CMK (cell line): ENCODE data around the gene CRB2.

Source experiments
- DNase-seq: peaks from one replicate; pipeline ENCODE4 v3.0.0-alpha.2; 2010; ENCODE audit warnings: low read depth

The CRB2 gene

GRCh38 chr9:123402981-123403509 is 47.0 kb downstream of the CRB2 start:
- no peak for DNase-seq

DNA sequence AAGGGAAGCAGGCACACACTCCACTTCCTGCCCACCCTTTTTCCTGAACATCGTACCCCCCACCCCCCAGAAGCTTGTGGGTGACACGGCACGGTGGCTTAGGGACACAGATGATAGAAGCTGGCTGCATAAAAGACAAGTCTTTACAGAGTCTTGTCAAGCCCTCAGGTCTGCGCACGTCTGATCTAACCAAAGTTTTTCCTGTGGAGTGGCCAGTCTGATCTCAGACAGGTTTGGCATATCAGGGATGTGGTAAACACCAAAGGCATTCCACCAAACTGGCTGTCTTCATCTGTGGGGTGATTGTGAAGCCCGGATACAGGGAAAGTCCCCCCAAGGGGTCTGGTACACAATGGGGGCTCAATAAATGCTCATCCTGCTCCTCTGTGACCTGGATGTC is 50.0 kb downstream of the CRB2 start:
- no peak for DNase-seq

DNA sequence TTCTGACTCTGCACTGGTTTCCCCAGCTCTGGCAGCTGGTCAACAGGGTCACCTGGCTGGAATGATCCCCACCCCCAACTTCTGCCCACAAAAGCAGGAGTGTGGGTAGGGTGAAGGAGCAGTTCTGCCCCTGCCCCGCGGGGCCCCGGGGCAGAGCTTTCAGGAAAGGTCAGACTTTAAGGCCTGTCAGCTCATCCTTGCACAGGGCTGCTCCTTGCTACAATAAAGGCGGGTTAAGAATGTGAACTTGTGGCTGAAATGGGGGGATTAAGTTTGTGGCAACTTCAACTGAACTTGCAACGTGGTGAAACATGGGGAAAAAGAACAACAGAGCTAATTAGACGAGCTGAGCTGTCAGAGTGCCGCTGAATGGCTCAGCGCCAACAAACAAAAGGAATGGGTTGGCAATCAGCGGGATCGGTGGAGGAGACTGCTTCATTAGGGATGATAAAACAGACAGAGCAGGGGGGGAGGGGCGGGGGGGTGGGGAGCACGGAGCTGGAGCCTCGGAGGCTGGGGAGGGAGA is 50.8 kb downstream of the CRB2 start:
- no peak for DNase-seq

GRCh38 chr9:123407217-123407851 is 51.3 kb downstream of the CRB2 start:
- no peak for DNase-seq

- no peak for DNase-seq
Measured at GRCh38 chr9:123408313-123409262, 52.6 kb downstream of the CRB2 start.

DNA sequence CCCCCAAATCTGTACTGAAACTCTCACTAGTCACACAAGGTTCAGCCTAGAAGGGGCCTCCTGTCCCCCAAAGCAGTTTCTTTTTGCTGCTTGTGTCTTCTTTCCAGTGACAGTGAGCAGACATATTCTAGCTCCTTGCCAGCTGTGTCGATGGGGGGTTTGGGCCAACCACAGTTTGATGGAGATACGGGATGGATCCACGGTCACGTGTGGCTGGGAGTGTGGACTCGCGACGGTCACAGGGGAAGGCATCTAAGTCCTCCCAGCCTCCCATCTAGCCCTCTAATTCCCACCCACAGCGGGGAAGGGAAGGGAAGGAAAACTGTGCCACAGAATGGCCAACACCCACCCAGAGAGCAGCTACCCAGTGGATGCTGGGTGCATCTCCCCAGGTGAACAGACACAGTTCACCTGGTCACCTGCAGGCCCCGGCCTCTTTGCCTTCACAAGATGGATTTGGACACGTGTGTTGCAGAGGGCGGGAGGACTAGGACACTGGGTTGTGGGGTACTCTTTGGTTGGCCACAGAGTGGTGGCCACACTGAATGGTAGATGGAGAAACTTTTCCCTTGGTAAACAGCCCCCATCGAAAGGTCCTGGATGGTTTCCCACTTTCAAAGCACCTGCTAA is 54.4 kb downstream of the CRB2 start:
- no peak for DNase-seq

DNA sequence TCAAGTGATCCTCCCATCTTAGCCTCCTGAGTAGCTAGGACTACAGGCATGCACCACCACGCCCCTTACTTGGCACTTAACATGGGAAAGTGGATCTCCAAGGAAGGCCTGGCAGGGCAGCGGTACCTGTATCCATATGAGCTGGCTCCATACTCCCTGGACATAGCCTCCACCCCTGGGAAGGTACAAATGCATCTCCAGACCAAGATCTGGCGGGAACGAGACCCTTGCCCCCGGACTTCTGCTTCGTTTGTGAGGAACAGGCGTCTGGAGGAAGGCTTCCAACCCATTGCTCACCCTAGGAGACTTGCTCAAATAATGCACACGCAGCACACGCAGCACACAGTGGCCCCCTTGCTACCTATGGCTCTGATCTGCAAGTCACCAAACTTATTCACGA is 55.2 kb downstream of the CRB2 start:
- DNase-seq: no peak

GRCh38 chr9:123411636-123412035 is 55.6 kb downstream of the CRB2 start:
- no peak for DNase-seq

- DNase-seq: no peak
Measured at GRCh38 chr9:123412171-123412820, 56.3 kb downstream of the CRB2 start.

DNA sequence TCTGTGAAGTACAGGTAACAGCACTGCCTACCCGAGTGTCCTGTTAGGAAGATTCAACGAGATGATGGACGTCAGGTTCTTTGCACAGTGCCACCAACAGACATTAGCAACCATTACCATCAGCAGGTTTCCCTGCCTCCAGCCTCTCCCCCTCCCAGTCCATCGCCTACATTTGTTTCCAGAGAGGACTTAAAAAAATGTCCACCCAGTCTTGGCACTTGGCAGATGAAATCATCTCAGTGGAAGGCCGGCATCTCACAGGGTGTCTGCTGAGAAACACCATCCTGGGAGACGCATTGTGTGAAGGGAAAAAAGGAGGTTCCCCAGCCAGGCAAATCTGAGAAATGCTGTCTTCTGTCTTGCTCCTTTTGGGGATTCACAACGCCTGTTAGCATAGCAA is 58.2 kb downstream of the CRB2 start:
- no peak for DNase-seq

DNA sequence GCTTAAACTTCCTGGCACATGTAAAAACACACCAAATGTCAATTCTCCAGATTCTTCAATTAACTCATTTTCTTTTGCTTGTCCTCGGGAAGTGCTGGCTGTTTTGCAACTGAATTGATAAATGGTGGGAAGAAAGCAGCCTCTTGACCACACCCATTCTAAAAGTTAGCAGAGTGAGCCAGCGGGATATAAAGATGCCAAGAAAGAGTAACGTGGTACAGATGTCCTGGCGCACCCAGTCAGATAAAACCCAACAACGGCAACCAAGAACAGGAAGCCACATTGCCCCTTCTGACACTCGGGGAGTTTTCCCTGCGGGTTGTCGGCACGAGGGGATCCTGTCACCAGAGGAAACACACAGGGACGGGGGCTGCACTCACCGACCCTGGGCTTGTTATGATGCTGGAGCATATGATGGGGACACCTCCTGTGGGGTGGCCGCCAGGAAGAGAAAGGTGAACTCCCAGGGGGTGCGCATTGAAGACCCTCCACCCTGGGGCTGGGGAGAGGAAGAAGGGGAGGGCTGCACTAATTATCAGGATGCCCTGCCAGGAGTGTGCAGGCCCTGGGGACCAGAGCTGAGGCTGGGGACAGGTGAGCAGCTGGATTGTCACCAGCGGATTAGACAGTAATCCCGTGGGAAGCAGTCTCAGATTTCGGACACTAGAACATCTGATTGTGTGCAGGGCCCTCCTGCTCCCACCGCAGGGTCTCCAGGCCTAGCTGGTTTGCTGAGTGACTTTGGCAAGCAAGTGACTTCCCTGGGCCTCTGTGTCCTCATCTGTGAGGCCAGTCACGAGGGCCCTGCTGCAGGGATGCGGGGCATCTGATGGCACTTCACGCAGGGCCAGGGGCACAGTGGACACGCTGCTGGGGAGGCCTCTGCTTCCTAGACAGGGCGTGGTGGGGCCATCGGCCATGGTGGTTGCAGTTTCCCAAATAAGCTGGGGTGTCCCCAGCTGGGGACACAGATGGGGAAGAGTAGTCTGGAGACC is 59.2 kb downstream of the CRB2 start:
- DNase-seq: no peak

- no peak for DNase-seq
Measured at GRCh38 chr9:123416176-123416575, 60.2 kb downstream of the CRB2 start.

DNA sequence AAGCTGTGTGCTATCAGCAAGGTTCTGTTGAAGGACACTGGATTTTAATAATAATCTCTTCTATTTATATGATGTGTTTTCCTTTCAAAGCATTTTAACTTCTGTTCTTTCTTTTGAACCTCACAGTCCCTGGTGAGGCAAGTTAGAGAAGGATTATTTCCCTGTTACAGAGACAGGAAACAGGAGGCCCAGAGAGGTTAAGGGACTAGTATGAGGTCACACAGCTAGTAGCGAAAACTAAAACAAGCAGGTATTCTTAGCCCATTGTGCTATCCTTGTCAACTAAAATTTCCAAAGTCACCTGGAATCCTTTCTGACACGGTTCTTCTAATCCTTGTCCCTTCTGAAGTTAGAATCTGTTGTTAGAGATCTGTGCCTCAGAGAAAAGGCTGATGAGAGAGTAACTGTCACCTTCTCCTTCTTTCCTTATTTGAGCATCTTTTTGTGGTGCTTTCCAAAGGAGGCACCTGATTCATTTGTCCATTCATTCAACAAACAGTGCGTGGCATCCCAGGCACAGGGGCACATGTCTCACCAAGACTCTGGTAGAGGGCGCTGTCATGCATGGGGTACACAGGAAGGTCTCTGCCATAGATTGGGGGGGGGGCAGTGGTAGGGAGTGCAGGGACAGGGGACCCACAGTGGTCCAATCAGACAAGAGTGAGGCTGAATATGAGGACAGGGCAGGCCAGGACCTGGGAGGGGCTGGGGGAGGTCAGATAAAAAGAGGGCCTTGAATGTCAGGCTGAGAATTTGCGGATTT is 61.5 kb downstream of the CRB2 start:
- no peak for DNase-seq

- DNase-seq: no peak
Measured at GRCh38 chr9:123418052-123418430, 62.0 kb downstream of the CRB2 start.

DNA sequence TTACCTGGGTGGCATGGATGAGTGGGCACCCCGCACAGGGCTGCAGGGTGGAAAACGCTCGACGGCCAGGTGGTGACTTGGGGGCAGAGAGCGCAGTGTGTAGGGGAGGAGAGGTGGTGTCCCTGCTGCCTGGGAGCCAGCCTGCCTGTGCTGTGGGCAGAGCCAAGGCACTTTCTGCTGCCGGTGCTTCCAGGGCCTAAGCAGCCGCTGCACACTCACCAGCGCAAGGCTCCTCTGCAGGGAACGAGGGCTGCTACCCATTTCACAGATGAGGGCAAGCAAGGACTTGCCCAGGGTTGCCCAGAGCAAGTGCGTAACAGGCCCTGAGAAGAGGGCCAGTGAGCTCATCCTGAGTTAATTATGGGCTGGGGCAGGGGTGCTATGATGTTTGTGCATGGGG is 62.5 kb downstream of the CRB2 start:
- no peak for DNase-seq

DNA sequence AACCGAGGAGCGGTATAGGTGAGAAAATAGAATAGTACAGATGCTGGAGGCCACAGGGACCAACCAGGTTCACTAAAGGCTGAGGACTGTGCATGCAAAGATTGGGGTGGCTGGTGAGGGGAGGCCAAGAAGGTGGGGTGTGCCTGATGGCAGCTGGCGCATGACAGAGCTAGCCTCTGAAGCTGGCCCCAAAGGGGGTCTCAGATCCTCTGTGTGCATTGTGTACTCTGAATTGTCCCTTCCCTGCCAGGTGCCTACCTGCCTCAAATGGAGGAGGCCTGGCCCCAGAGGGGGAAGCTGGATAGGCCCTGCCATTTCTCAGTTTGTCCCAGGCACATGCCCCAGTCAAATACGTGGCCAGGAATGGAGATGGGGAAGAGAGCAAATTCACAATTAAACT is 63.1 kb downstream of the CRB2 start:
- DNase-seq: no peak

DNA sequence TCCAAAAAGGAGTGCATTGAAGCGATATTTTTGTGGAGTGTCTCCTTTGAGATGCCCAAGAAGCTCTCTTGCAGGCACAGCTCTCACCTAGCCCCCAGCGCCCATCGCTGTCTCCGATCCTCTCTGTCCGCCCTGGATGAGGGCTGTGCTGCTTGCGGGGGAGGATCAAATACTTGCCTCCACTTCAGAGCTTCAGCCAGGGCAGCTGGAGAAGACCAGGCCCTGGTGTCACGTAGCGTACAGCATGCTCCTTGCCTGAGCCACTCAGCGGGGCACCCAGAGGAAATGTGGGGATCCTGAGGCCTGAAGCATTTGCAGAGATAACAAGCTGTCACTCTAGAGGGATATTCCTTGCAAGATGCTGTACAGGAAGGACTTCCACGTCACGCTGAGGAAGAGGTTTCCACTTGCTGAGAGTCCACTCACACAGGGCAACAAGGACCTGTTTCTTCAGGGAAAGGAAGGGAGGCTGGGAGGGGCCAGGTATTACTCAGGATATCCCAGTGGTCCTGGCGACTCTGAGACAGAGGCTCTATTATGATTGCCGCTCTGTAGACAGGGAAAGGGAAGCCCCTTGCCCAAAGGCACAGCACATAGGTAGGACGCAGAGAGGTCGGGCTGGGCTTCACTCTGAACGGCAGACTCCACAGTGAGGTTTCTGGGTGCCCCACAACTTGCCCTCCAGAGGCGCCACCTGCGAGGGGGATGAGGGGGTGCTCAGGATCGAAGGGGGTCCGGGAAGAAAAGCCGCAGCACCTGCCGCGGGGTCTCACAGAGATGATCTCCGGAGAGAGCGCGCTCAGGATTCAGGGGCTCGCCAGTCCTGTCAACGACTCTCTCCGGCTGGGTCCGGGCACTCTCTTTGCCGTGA is 64.0 kb downstream of the CRB2 start:
- no peak for DNase-seq

- DNase-seq: no peak
Measured at GRCh38 chr9:123420592-123421111, 64.7 kb downstream of the CRB2 start.

GRCh38 chr9:123421186-123421585 is 65.2 kb downstream of the CRB2 start:
- no peak for DNase-seq
